T-helper 2 cell (primary cell): ENCODE measurements around the gene RAB3IP.

Experiments used
- DNase-seq, 5 experiments: peaks; one replicate each; pipeline versions ENCODE4 v3.0.0 to v3.0.0-alpha.2; 2012 to 2022
- total RNA-seq, 2 donors: gene quantifications; one replicate each; lab custom pipeline; 2026; lab: John Stamatoyannopoulos, UW

The RAB3IP gene
- total RNA-seq, result 18.1 to 24.4 reads per million in 2 donors

GRCh38 chr12:69738351-69739286, at the start of gene RAB3IP:
Gene RAB3IP (plus strand): TSS chr12:69738860. CDS start chr12:69755409, 16,549 bp downstream.
- peak; percentile 85 to 92 (median 90) for DNase-seq

GRCh38 chr12:69689638-69690037, 49.0 kb upstream of the RAB3IP start:
- DNase-seq, result no peak

GRCh38 chr12:69694123-69694522, 44.5 kb upstream of the RAB3IP start:
- DNase-seq, result no peak

GRCh38 chr12:69698054-69698453, 40.6 kb upstream of the RAB3IP start:
- no peak for DNase-seq

- no peak for DNase-seq
Observed at GRCh38 chr12:69698769-69699540, 39.7 kb upstream of the RAB3IP start, which contains the start of gene BEST3. Gene BEST3 (minus strand): TSS chr12:69699303. CDS start chr12:69697798, 1,505 bp downstream.

GRCh38 chr12:69701826-69702225, 36.8 kb upstream of the RAB3IP start:
- DNase-seq, result no peak

GRCh38 chr12:69703146-69703642, 35.5 kb upstream of the RAB3IP start:
- no peak for DNase-seq

GRCh38 chr12:69704357-69704756, 34.3 kb upstream of the RAB3IP start:
- DNase-seq, result no peak

- DNase-seq, result no peak
Observed at GRCh38 chr12:69708649-69709048, 30.0 kb upstream of the RAB3IP start.

GRCh38 chr12:69712826-69713225, 25.8 kb upstream of the RAB3IP start:
- DNase-seq, result no peak

- DNase-seq, result no peak
Observed at GRCh38 chr12:69714542-69714941, 24.1 kb upstream of the RAB3IP start.

- no peak for DNase-seq
Observed at GRCh38 chr12:69719336-69720316, 19.0 kb upstream of the RAB3IP start.

GRCh38 chr12:69720750-69721149, 17.9 kb upstream of the RAB3IP start:
- no peak for DNase-seq

GRCh38 chr12:69726922-69727321, 11.7 kb upstream of the RAB3IP start:
- no peak for DNase-seq

GRCh38 chr12:69732088-69732487, 6.6 kb upstream of the RAB3IP start:
- no peak for DNase-seq

GRCh38 chr12:69733638-69734037, 5.0 kb upstream of the RAB3IP start:
- DNase-seq, result no peak

- DNase-seq, result peak; percentile 38 to 70 (median 65)
Observed at GRCh38 chr12:69739287-69740191, 879 bp downstream of the RAB3IP start.

GRCh38 chr12:69744109-69744508, 5.4 kb downstream of the RAB3IP start:
- no peak for DNase-seq

GRCh38 chr12:69751476-69751875, 12.8 kb downstream of the RAB3IP start:
- DNase-seq, result no peak

- DNase-seq, result no peak
Observed at GRCh38 chr12:69755302-69755701, 16.6 kb downstream of the RAB3IP start.
